ENCODE data around the gene ATP8B2. TPM values are rescaled to one million over a fixed set of nuclear protein-coding genes. Genes with fewer than 3 reads are reported as not detected.

The ATP8B2 gene
- polyA plus RNA-seq, 1 of the 3 experiments (the other 2 are of a cell fraction): 50.7 TPM

DNA sequence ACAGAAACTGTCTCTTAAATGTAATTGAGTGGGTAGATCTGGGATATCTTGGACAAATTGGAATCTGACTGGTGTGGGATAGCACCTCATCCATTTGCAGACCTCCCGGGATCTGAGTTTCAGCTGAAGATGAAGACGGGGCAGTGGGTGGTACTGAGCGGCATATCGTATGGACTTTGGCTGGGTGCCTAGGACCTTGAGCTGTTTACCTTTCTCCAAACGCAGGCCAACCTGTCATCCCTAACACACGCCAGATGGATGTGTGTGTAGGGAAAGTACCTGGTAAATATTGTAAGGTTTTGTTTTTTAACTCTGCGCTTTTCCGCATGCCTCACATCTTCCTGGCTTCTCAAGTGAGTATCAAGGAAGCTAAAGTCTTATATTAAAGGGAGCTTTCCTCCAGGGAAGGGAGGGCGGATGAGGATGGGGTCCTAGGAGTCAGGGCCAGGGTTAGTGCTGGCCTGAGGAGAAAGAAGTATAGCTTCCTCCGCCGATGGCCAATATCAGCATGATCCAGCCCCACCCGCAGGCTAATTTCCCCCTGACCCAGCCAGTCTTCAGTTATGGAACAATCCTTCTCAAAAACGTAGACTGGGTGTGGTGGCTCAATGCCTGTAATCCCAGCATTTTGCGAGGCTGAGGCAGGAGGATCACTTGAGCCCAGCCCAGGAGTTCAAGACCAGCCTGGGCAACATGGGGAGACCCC lies 26.2 kb downstream of the ATP8B2 start:
- CTCF ChIA-PET: interaction anchor here (0.9 to 6.9 kb wide), 6 partner anchors 17 to 152 kb away, joined by 3 to 53 read pairs (median 4); partner anchors contain the start of gene ATP8B2
- Histone ChIP-seq H3K9me2 (no peaks in the 10 kb centered on the region), H3K9ac (no peak overlapping the region), H3K4me3 (ENCODE audit: low read depth in 2 of 2, low read length in 1 of 2) (no peak overlapping the region), H3K4me2 (no peak overlapping the region), H3K27ac (ENCODE audit: low read depth in 2 of 2, low read length in 1 of 2) (no peak overlapping the region), H3K4me1 (ENCODE audit: control insufficient read depth in 1 of 2, insufficient read depth in 2 of 2, low read depth in 1 of 2, low read length in 1 of 2) (peaks cover 7 to 10% of the 10 kb centered on the region in 2 experiments; a peak in 1 of 4 replicates), H3K9me3 (no peaks in the 10 kb centered on the region), H2AFZ (ENCODE audit: low read depth) (no peak overlapping the region), H3F3A (replicated peaks; ENCODE audit: insufficient read depth) (peaks cover 5% of the 10 kb centered on the region), H4K20me1 (ENCODE audit: insufficient read depth) (no peaks in the 10 kb centered on the region), H3K27me3 (ENCODE audit: insufficient read depth) (no peaks in the 10 kb centered on the region), H3K36me3 (replicated peaks in 1 of 2; ENCODE audit: control insufficient read depth in 1 of 2, insufficient read depth in 2 of 2, low read length in 1 of 2) (peaks cover 10 to 27% of the 10 kb centered on the region in 2 experiments), H3K79me2 (ENCODE audit: insufficient read depth) (no peaks in the 10 kb centered on the region)
- TF ChIP-seq GABPA (IDR thresholded peaks at IDR 0.05; ENCODE audit: low read depth) (no peak), RAD21 (IDR thresholded peaks at IDR 0.05; ENCODE audit: low read length) (no peak), JUND (IDR thresholded peaks at IDR 0.05) (no peak), SIN3A (IDR thresholded peaks at IDR 0.05; ENCODE audit: borderline replicate concordance, low read depth, low read length) (no peak), ELF1 (IDR thresholded peaks at IDR 0.05) (no peak), RFX5 (IDR thresholded peaks at IDR 0.05; ENCODE audit: low read length) (no peak), MXI1 (IDR thresholded peaks at IDR 0.05; ENCODE audit: low read depth, low read length) (no peak), TCF12 (IDR thresholded peaks at IDR 0.05) (no peak), EZH2phosphoT487 (IDR thresholded peaks at IDR 0.05; ENCODE audit: borderline replicate concordance, low read depth) (no peak), FOSL2 (IDR thresholded peaks at IDR 0.05; ENCODE audit: borderline replicate concordance, low read depth) (no peak), POLR2AphosphoS5 (IDR thresholded peaks at IDR 0.05; ENCODE audit: low read depth, low read length) (no peak), FOXJ3 (CRISPR knock-in tag; IDR thresholded peaks at IDR 0.05) (no peak)
- TF ChIP-seq, protein P1, sequence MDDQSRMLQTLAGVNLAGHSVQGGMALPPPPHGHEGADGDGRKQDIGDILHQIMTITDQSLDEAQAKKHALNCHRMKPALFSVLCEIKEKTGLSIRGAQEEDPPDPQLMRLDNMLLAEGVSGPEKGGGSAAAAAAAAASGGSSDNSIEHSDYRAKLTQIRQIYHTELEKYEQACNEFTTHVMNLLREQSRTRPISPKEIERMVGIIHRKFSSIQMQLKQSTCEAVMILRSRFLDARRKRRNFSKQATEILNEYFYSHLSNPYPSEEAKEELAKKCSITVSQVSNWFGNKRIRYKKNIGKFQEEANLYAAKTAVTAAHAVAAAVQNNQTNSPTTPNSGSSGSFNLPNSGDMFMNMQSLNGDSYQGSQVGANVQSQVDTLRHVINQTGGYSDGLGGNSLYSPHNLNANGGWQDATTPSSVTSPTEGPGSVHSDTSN (IDR thresholded peaks at IDR 0.05): no peak
- TF ChIP-seq, protein P2, sequence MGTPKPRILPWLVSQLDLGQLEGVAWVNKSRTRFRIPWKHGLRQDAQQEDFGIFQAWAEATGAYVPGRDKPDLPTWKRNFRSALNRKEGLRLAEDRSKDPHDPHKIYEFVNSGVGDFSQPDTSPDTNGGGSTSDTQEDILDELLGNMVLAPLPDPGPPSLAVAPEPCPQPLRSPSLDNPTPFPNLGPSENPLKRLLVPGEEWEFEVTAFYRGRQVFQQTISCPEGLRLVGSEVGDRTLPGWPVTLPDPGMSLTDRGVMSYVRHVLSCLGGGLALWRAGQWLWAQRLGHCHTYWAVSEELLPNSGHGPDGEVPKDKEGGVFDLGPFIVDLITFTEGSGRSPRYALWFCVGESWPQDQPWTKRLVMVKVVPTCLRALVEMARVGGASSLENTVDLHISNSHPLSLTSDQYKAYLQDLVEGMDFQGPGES (IDR thresholded peaks at IDR 0.05; ENCODE audit: low read depth, low read length): no peak
- TF ChIP-seq, protein P3, sequence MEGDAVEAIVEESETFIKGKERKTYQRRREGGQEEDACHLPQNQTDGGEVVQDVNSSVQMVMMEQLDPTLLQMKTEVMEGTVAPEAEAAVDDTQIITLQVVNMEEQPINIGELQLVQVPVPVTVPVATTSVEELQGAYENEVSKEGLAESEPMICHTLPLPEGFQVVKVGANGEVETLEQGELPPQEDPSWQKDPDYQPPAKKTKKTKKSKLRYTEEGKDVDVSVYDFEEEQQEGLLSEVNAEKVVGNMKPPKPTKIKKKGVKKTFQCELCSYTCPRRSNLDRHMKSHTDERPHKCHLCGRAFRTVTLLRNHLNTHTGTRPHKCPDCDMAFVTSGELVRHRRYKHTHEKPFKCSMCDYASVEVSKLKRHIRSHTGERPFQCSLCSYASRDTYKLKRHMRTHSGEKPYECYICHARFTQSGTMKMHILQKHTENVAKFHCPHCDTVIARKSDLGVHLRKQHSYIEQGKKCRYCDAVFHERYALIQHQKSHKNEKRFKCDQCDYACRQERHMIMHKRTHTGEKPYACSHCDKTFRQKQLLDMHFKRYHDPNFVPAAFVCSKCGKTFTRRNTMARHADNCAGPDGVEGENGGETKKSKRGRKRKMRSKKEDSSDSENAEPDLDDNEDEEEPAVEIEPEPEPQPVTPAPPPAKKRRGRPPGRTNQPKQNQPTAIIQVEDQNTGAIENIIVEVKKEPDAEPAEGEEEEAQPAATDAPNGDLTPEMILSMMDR (IDR thresholded peaks at IDR 0.05): no peak
- DNase-seq: no peak
- WGBS (ENCODE audit: low lambda C conversion rate): 81% methylated on average over 14 of the region's 14 CpGs
- POLR2A ChIA-PET: interaction anchor here (0.6 kb wide), 1 partner anchor 16 kb away, joined by 3 read pairs; no protein-coding TSS in a partner anchor
